KMS-11 (cell line): ENCODE measurements around the gene FLRT1.

Experiments
- H2AFZ ChIP-seq: fragments of 200-600 bp; sonication (generic); 2 replicates; pipeline ENCODE4 v1.6.1; 2016; ENCODE audit warnings: antibody characterized with exemption, mixed run types, low read depth
- H3K27ac ChIP-seq: fragments of 200-600 bp; sonication (generic); 2 replicates; pipeline ENCODE4 v1.6.1; 2016; ENCODE audit warnings: mild to moderate bottlenecking, mixed run types
- H3K27me3 ChIP-seq: fragments of 200-600 bp; sonication (generic); 2 replicates; pipeline ENCODE4 v1.6.1; 2017; ENCODE audit warnings: mild to moderate bottlenecking, low read depth, mixed run types, moderate library complexity; ENCODE audit not compliant: insufficient read depth
- H3K36me3 ChIP-seq: fragments of 200-600 bp; sonication (generic); 2 replicates; pipeline ENCODE4 v1.6.1; 2017; ENCODE audit warnings: mild to moderate bottlenecking, mixed run types; ENCODE audit not compliant: insufficient read depth
- H3K4me1 ChIP-seq: fragments of 200-600 bp; sonication (generic); 2 replicates; pipeline ENCODE4 v1.6.1; 2016; ENCODE audit warnings: mild to moderate bottlenecking, low read depth, mixed run types; ENCODE audit not compliant: poor library complexity, severe bottlenecking
- H3K4me2 ChIP-seq: fragments of 200-600 bp; sonication (generic); 2 replicates; pipeline ENCODE4 v1.7.0; 2016; ENCODE audit warnings: mild to moderate bottlenecking, mixed run types
- H3K4me3 ChIP-seq: fragments of 200-600 bp; sonication (generic); IDR thresholded peaks from 2 replicates; pipeline ENCODE4 v1.6.1; 2017; ENCODE audit warnings: low read depth, low read length, mixed read lengths; ENCODE audit not compliant: insufficient read depth
- H3K79me2 ChIP-seq: fragments of 200-600 bp; sonication (generic); 2 replicates; pipeline ENCODE4 v1.6.1; 2016; ENCODE audit warnings: low read depth, mixed run types; ENCODE audit not compliant: insufficient read depth
- H3K9ac ChIP-seq: fragments of 200-600 bp; sonication (generic); 2 replicates; pipeline ENCODE4 v1.6.1; 2016; ENCODE audit warnings: mild to moderate bottlenecking, mixed run types
- H4K20me1 ChIP-seq: fragments of 200-600 bp; sonication (generic); 2 replicates; pipeline ENCODE4 v1.6.1; 2016; ENCODE audit warnings: mild to moderate bottlenecking, mixed run types; ENCODE audit not compliant: insufficient read depth
- CTCF ChIP-seq: fragments of 200-600 bp; sonication (generic); conservative IDR thresholded peaks from 2 replicates; pipeline ENCODE4 v1.6.1; 2017; ENCODE audit warnings: low read depth, mild to moderate bottlenecking, antibody characterized with exemption, low read length, moderate library complexity, mixed read lengths

The FLRT1 gene

GRCh38 chr11:64034411-64034811, 1.3 kb upstream of the FLRT1 start:
- Histone ChIP-seq H3K9ac (no peak overlapping the region), H2AFZ (no peak overlapping the region), H3K27ac (no peak overlapping the region), H3K4me2 (no peak overlapping the region), H3K4me3 (no peak overlapping the region), H3K4me1 (no peaks in the 10 kb centered on the region), H3K79me2 (no peaks in the 10 kb centered on the region), H3K36me3 (no peaks in the 10 kb centered on the region), H4K20me1 (no peaks in the 10 kb centered on the region), H3K27me3 (no peaks in the 10 kb centered on the region)
- TF ChIP-seq CTCF: no peak

DNA sequence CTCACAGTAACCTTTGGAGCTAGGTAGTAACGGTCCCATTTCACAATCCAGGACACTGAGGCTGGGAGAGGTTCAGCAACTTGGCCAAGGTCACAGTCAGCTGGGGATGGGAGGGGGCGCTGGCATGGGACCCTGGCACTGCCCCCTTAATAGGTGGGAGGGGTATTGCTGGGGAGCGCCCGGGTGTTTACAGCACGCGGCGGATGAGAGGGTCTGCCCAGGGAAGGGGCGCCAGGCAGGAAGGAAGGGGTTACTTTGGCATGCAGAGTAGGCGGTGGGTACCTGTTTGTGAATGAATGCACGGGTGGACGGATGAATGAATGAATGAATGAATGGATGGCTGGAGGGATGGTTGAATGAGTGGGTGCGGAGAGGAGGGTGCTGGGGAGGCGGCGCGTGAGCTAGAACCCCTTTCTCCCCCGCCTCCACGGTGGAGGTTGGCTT, 628 bp upstream of the FLRT1 start:
- no peak overlapping the region for H3K4me3 ChIP-seq
- H3K27me3 ChIP-seq: no peaks in the 10 kb centered on the region
- no peak overlapping the region for H3K27ac ChIP-seq
- no peaks in the 10 kb centered on the region for H3K4me1 ChIP-seq
- no peak overlapping the region for H3K9ac ChIP-seq
- TF ChIP-seq CTCF: no peak
- H3K4me2 ChIP-seq: no peak overlapping the region
- H3K79me2 ChIP-seq: no peaks in the 10 kb centered on the region
- H3K36me3 ChIP-seq: no peaks in the 10 kb centered on the region
- no peaks in the 10 kb centered on the region for H4K20me1 ChIP-seq
- H2AFZ ChIP-seq: no peak overlapping the region

DNA sequence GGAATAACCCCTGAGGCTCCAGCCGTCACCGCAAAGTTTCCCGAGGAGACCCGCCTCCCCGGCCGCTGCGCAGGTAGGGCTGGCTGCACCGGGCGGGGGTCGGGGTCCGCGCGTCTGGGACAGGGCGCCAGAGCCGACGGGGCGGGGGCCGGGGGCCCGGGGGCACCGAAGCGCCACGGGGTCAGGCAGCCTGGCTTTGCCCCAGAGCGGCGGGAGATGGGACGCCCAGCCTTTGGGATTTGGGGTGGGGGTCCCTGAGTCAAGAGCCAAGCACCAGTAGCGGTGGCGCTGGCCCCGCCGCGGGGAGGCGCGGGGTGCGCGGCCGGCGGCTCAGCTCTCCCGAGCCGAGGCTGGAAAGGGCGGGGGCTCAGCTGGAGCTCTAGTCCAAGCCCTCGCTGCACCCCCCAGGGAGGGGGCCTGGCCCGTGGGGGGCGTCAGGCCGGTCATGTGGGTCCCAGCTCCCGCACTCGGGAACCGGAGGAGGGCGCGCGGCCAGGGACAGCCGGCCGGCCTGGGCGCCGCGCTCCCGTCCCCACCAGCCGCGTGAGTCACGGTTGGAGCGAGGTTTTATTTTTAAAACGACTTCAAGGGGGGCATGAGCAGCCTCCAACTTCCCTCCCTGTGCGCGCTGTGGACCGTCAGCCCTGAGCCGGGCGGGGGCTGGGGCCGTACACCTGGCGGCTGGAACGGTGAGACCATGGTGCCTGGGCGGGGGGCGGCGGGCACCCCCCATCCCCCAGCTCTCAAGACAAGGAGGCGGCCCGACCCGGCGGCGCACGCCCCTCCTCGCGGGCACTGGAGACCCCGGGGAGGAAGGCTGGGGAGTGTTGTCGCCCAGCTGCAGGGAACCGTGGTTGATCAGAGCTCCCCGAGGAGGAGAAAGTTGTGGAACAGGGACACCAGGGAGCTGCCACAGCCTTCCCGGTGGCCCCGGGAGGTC, 626 bp downstream of the FLRT1 start:
- no peaks in the 10 kb centered on the region for H3K79me2 ChIP-seq
- H3K27ac ChIP-seq: no peak overlapping the region
- no peak overlapping the region for H2AFZ ChIP-seq
- H3K4me1 ChIP-seq: no peaks in the 10 kb centered on the region
- H3K4me3 ChIP-seq: no peak overlapping the region
- no peak overlapping the region for H3K4me2 ChIP-seq
- no peak overlapping the region for H3K9ac ChIP-seq
- no peak for TF ChIP-seq CTCF
- no peaks in the 10 kb centered on the region for H3K27me3 ChIP-seq
- H3K36me3 ChIP-seq: no peaks in the 10 kb centered on the region
- H4K20me1 ChIP-seq: no peaks in the 10 kb centered on the region

- Histone ChIP-seq H4K20me1 (no peaks in the 10 kb centered on the region), H3K36me3 (no peaks in the 10 kb centered on the region), H3K27me3 (no peaks in the 10 kb centered on the region), H3K4me3 (no peak overlapping the region), H3K79me2 (no peaks in the 10 kb centered on the region), H3K27ac (no peak overlapping the region), H2AFZ (no peak overlapping the region), H3K4me1 (no peaks in the 10 kb centered on the region), H3K4me2 (no peak overlapping the region), H3K9ac (no peak overlapping the region)
- TF ChIP-seq CTCF: no peak
Observed at GRCh38 chr11:64037027-64037634, 1.4 kb downstream of the FLRT1 start.
